H9 (cell line): ENCODE results near the gene DOC2A. TPM values are rescaled to one million over a fixed set of nuclear protein-coding genes. Genes with fewer than 3 reads are reported as not detected.

Experiments used
- DNase-seq: peaks from one replicate; pipeline ENCODE4 v3.0.0-alpha.2; 2017
- H2AFZ ChIP-seq: one replicate; pipeline ENCODE4 v1.6.1; 2013; ENCODE audit warnings: mild to moderate bottlenecking, low read length, control low read depth, moderate library complexity
- H2AK5ac ChIP-seq: 2 replicates; pipeline ENCODE4 v1.6.1; 2013; ENCODE audit warnings: low read length, control low read depth, mixed read lengths; ENCODE audit not compliant: insufficient read length
- H2BK120ac ChIP-seq: one replicate; pipeline ENCODE4 v1.6.1; 2013; ENCODE audit warnings: low read depth, mild to moderate bottlenecking, low read length, control low read depth, inconsistent platforms; ENCODE audit not compliant: poor library complexity, severe bottlenecking
- H2BK12ac ChIP-seq: 2 replicates; pipeline ENCODE4 v1.6.1; 2013; ENCODE audit warnings: low read length, control low read depth, mixed read lengths, low read depth; ENCODE audit not compliant: insufficient read length
- H2BK15ac ChIP-seq: 2 replicates; pipeline ENCODE4 v1.6.1; 2013; ENCODE audit warnings: low read depth, low read length, control low read depth
- H2BK20ac ChIP-seq: one replicate; pipeline ENCODE4 v1.6.1; 2013; ENCODE audit warnings: low read depth, mild to moderate bottlenecking, low read length, control low read depth, inconsistent platforms; ENCODE audit not compliant: poor library complexity, severe bottlenecking
- H2BK5ac ChIP-seq: 2 replicates; pipeline ENCODE4 v1.6.1; 2013; ENCODE audit warnings: low read length, control low read depth, mixed read lengths; ENCODE audit not compliant: insufficient read length
- H3K14ac ChIP-seq: 2 replicates; pipeline ENCODE4 v1.6.1; 2013; ENCODE audit warnings: low read length, control low read depth; ENCODE audit not compliant: insufficient read depth
- H3K18ac ChIP-seq: 2 replicates; pipeline ENCODE4 v1.6.1; 2013; ENCODE audit warnings: low read depth, mild to moderate bottlenecking, mixed read lengths, low read length, control low read depth; ENCODE audit not compliant: insufficient read length
- H3K23ac ChIP-seq: 2 replicates; pipeline ENCODE4 v1.6.1; 2013; ENCODE audit warnings: low read length, control low read depth, mixed read lengths, low read depth; ENCODE audit not compliant: insufficient read length
- H3K23me2 ChIP-seq: 2 replicates; pipeline ENCODE4 v1.6.1; 2013; ENCODE audit warnings: low read depth, mild to moderate bottlenecking, mixed read lengths, low read length, control low read depth; ENCODE audit not compliant: insufficient read length, poor library complexity, severe bottlenecking
- H3K27ac ChIP-seq: 2 replicates; pipeline ENCODE4 v1.5.1; 2013; ENCODE audit warnings: low read length, control low read depth, mixed read lengths, low read depth; ENCODE audit not compliant: insufficient read length
- H3K27me3 ChIP-seq: 2 replicates; pipeline ENCODE4 v1.6.1; 2013; ENCODE audit warnings: low read length, control low read depth, inconsistent platforms; ENCODE audit not compliant: insufficient read depth
- H3K4ac ChIP-seq: 2 replicates; pipeline ENCODE4 v1.6.1; 2013; ENCODE audit warnings: low read depth, mild to moderate bottlenecking, control low read depth, inconsistent platforms, low read length, moderate library complexity
- H3K4me1 ChIP-seq: 2 replicates; pipeline ENCODE4 v1.6.1; 2013; ENCODE audit warnings: low read length, control low read depth, inconsistent platforms; ENCODE audit not compliant: insufficient read depth
- H3K4me2 ChIP-seq: 2 replicates; pipeline ENCODE4 v1.6.1; 2013; ENCODE audit warnings: low read length, control low read depth, mixed read lengths; ENCODE audit not compliant: insufficient read length, insufficient read depth
- H3K56ac ChIP-seq: 2 replicates; pipeline ENCODE4 v1.6.1; 2013; ENCODE audit warnings: low read depth, mild to moderate bottlenecking, mixed read lengths, low read length, control low read depth; ENCODE audit not compliant: insufficient read length
- H3K79me1 ChIP-seq: 2 replicates; pipeline ENCODE4 v1.6.1; 2013; ENCODE audit warnings: low read depth, mild to moderate bottlenecking, moderate library complexity, low read length, control low read depth, inconsistent platforms; ENCODE audit not compliant: insufficient read depth, poor library complexity, severe bottlenecking
- H3K79me2 ChIP-seq: 2 replicates; pipeline ENCODE4 v1.6.1; 2013; ENCODE audit warnings: low read length, control low read depth, inconsistent platforms; ENCODE audit not compliant: insufficient read depth
- H3K9ac ChIP-seq: 2 replicates; pipeline ENCODE4 v1.6.1; 2013; ENCODE audit warnings: low read length, control low read depth, mixed read lengths; ENCODE audit not compliant: insufficient read length; ENCODE audit errors: extremely low read depth
- H3K9me3 ChIP-seq: one replicate; pipeline ENCODE4 v1.6.1; 2013; ENCODE audit warnings: low read depth, low read length, inconsistent platforms; ENCODE audit not compliant: control insufficient read depth
- H3T11ph ChIP-seq: one replicate; pipeline ENCODE4 v1.6.1; 2013; ENCODE audit warnings: mild to moderate bottlenecking, low read length, control low read depth, inconsistent platforms
- H4K20me1 ChIP-seq: one replicate; pipeline ENCODE4 v1.6.1; 2013; ENCODE audit not compliant: control insufficient read depth, insufficient read length, insufficient read depth
- H4K5ac ChIP-seq: 2 replicates; pipeline ENCODE4 v1.6.1; 2013; ENCODE audit warnings: low read depth, mild to moderate bottlenecking, mixed read lengths, low read length, control low read depth; ENCODE audit not compliant: insufficient read length
- H4K8ac ChIP-seq: replicated peaks from 2 replicates; pipeline ENCODE4 v1.6.1; 2013; ENCODE audit warnings: low read length, control low read depth, mixed read lengths, low read depth; ENCODE audit not compliant: insufficient read length
- H4K91ac ChIP-seq: 2 replicates; pipeline ENCODE4 v1.6.1; 2013; ENCODE audit warnings: low read depth, mild to moderate bottlenecking, moderate library complexity, mixed read lengths, low read length, control low read depth; ENCODE audit not compliant: insufficient read length
- H3K27ac Mint-ChIP-seq, 3 experiments: 2 replicates in 2 of 3; 3 replicates in 1 of 3; pipeline ENCODE4 v1.8.0; 2020 to 2021; ENCODE audit warnings: mixed read lengths in 3 of 3, mild to moderate bottlenecking in 1 of 3, moderate library complexity in 1 of 3
- H3K27me3 Mint-ChIP-seq: 2 replicates; pipeline ENCODE4 v1.8.0; 2021; ENCODE audit warnings: low read depth, mild to moderate bottlenecking, moderate library complexity, mixed read lengths
- H3K36me3 Mint-ChIP-seq, 3 experiments: 2 replicates in 2 of 3; 3 replicates in 1 of 3; pipeline ENCODE4 v1.8.0; 2020 to 2021; ENCODE audit warnings: low read depth in 3 of 3, mixed read lengths in 3 of 3; ENCODE audit not compliant: insufficient read depth in 1 of 3
- H3K4me1 Mint-ChIP-seq, 2 experiments: 2 replicates each; pipeline ENCODE4 v1.8.0; 2020; ENCODE audit warnings: mixed read lengths in 2 of 2
- H3K4me3 Mint-ChIP-seq, 2 experiments: 2 replicates in 1 of 2; 3 replicates in 1 of 2; pipeline ENCODE4 v1.8.0; 2020 to 2021; ENCODE audit warnings: mild to moderate bottlenecking in 2 of 2, mixed read lengths in 2 of 2, moderate library complexity in 1 of 2
- H3K9me3 Mint-ChIP-seq, 2 experiments: 2 replicates in 1 of 2; 3 replicates in 1 of 2; pipeline ENCODE4 v1.8.0; 2020; ENCODE audit warnings: mild to moderate bottlenecking in 2 of 2, mixed read lengths in 2 of 2, moderate library complexity in 1 of 2
- CTCF ChIP-seq: fragments of 200-600 bp; sonication (generic); conservative IDR thresholded peaks from 3 replicates; pipeline ENCODE4 v1.8.0; 2021; ENCODE audit warnings: antibody characterized with exemption, mild to moderate bottlenecking
- WGBS: extraction: QIAGEN DNeasy Blood & Tissue Kit; methylation state at CpG from one replicate; pipeline ENCODE4 v1.1.7; 2013; ENCODE audit warnings: missing lambda C conversion rate, low lambda C conversion rate, mixed read lengths; ENCODE audit not compliant: insufficient read length; ENCODE audit errors: extremely low coverage; 5-methylcytosine and 5-hydroxymethylcytosine counted together
- total RNA-seq: library from RNA; stranded (reverse); gene quantifications from 2 replicates; pipeline ENCODE4 v1.2.1, GENCODE V29; 2021

Gene DOC2A
- total RNA-seq, 1 experiment from 2014 or later = 12.2 TPM

- H2BK20ac ChIP-seq = no peak overlapping the region
- Mint-ChIP-seq H3K9me3 (no peaks in the 10 kb centered on the region), H3K4me3 (no peak overlapping the region), H3K27ac (no peak overlapping the region), H3K36me3 (peaks cover 35 to 76% (median 74%) of the 10 kb centered on the region in 3 experiments), H3K4me1 (no peaks in the 10 kb centered on the region), H3K27me3 (no peaks in the 10 kb centered on the region; the same call in 1 of the 2 replicates)
- no peak overlapping the region for H3T11ph ChIP-seq
- H3K27ac ChIP-seq = no peak overlapping the region
- H3K23ac ChIP-seq = no peak overlapping the region
- no peaks in the 10 kb centered on the region for H3K27me3 ChIP-seq
- H2AFZ ChIP-seq = no peak overlapping the region
- H3K4ac ChIP-seq = no peak overlapping the region
- no peak overlapping the region for H3K18ac ChIP-seq
- no peaks in the 10 kb centered on the region for H3K4me1 ChIP-seq
- no peaks in the 10 kb centered on the region for H3K23me2 ChIP-seq
- H2BK5ac ChIP-seq = no peak overlapping the region
- no peak overlapping the region for H3K14ac ChIP-seq
- no peak overlapping the region for H2BK120ac ChIP-seq
- no peak overlapping the region for H2BK15ac ChIP-seq
- no CpG with 5 or more reads among the region's 35 CpGs for WGBS
- no peak overlapping the region for H3K56ac ChIP-seq
- no peak overlapping the region for H3K4me2 ChIP-seq
- no peaks in the 10 kb centered on the region for H3K79me1 ChIP-seq
- no peaks in the 10 kb centered on the region for H3K79me2 ChIP-seq
- no peak overlapping the region for H4K91ac ChIP-seq
- no peak for DNase-seq
- H4K20me1 ChIP-seq = no peaks in the 10 kb centered on the region
- no peak overlapping the region for H2AK5ac ChIP-seq
- H3K9me3 ChIP-seq = no peaks in the 10 kb centered on the region
- no peak overlapping the region for H4K5ac ChIP-seq
- H4K8ac ChIP-seq = no peak overlapping the region
- H2BK12ac ChIP-seq = no peak overlapping the region
- no peak for TF ChIP-seq CTCF
- H3K9ac ChIP-seq = no peak overlapping the region
These were observed 23.3 kb downstream of the DOC2A start for GRCh38 chr16:29987371-29988085.
